ENCODE data around the gene BEST1.
A peak's percentile ranks its signal among the peaks of the same experiment; 100 is the strongest.
"Not testable (repeated sequence)": the region's sequence is repeated elsewhere in the genome, so short reads cannot be mapped to it uniquely, and the experiment has no call there.

The BEST1 gene

DNA sequence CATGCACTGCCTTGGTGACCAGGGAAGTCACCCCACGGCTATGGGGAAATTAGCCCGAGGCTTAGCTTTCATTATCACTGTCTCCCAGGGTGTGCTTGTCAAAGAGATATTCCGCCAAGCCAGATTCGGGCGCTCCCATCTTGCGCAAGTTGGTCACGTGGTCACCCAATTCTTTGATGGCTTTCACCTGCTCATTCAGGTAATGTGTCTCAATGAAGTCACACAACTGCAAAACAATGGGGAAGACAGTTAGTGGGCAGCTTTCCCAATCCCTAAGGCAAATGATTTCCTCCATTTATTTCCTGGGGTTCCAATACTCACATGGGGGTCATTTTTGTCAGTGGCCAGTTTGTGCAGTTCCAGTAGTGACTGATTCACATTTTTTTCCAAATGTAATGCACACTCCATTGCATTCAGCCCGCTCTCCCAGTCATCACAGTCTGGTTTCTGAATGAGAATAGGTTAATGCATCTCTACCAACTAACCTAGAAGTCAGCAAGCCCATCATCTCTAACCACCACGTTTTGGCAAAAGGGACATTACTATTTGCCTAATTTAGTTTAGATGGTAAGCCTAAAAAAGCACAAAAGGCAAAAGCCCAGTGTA, 14.6 kb downstream of the BEST1 start:
- not testable (repeated sequence) for DNase-seq

DNA sequence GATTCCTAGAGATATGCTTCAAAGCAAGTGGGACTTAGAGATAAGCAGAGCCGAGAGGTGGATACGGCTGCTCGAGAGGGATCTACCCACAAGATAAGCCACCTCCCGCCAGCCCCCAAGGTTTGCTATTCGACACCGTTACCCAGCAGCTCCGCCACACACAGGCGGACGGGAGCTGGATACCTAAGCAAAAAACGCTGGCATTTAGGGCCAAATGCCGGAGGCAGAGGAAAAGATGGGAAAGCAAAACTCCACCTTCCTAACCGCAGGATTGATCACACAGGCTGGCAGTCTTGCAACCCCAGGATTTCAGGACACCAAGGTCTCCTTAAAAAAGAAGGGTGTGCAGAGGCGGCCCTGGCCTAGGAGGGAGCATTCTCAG, 16.6 kb downstream of the BEST1 start:
- peak; percentile 37 for DNase-seq

DNA sequence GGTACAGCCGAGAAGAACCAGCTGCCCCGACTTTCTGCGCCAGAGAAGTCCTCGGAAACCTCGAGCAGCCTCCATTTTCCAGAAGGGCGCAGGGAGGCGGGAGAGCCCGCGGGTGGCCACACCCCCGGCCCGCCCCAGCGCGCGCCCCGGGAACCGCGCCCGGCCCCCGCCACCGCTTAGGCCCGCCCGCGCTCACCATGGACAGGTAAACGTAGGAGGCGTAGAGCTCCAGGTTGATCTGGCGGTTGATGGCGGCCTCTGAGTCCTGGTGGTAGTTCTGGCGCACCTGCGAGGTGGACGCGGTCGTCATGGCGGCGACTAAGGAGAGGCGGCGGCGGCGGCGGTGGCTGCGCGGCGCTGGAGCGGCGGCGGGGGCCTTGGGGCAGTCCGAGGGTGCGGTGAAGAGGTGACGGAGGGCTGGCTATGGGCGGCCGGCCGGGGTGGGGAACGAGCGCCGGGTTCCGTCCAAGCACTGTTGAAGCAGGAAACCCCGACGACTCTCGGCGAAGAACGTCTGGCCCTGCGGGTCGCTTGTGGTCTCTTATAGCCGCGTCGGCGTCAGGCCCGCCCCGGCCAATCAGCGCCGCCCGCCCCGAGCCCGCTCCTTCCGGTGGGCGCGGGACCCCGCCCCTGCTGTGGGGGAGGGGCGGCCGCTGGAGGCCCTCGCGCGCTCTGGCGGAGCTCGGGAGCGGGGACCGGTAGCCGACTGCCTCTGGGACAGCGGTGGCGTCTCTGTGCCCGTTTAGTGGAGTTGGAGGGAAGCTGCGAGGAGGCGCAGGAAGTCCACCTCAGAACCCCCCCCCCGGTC, 17.2 kb downstream of the BEST1 start, which contains the start of gene FTH1:
Gene FTH1 (minus strand): TSS at position 519 of the 808 bp plus-strand sequence. CDS start 209 bp downstream, at position 310.
- DNase-seq: peak; percentile 85

DNA sequence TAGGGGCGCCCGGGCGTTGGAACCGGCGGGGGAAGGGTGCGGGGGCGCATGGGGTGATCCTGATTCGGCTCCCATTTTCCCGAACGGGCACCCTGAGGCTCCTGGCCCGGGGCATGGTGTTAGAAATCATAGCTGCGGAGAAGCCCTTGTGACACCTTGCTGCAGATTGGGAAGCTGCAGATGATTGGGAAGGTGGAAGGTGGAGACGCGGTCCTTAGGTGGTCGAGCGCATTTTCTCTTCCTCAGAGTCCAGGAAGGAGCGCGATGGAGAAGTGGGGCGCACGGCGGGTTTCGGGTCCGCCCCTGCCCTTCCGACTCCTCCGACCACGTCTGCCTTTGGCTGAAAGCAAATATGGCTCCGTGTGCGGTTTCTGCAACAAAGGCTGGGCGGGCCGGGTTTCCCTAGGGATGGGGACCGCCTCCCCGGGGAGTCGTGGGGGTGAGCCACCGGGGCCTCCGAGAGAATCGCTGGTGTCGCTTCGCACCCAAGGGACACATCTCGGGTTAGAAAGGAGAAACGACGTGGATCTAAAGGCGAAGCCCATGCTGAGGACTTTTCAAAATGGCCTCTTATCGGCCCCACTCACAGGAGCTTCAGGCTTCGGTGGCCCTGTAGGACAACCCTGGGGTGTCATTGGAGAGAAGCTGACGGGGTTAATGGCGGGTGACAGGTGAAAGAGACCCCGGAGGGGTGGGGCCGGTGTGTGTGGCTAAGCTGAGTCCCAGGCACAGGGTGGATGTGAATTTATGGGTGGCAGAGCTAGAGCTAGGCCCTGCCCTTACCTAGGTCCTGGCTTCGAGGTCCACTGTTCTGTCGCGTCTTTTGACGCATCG, 18.0 kb downstream of the BEST1 start:
- peak; percentile 37 for DNase-seq

DNA sequence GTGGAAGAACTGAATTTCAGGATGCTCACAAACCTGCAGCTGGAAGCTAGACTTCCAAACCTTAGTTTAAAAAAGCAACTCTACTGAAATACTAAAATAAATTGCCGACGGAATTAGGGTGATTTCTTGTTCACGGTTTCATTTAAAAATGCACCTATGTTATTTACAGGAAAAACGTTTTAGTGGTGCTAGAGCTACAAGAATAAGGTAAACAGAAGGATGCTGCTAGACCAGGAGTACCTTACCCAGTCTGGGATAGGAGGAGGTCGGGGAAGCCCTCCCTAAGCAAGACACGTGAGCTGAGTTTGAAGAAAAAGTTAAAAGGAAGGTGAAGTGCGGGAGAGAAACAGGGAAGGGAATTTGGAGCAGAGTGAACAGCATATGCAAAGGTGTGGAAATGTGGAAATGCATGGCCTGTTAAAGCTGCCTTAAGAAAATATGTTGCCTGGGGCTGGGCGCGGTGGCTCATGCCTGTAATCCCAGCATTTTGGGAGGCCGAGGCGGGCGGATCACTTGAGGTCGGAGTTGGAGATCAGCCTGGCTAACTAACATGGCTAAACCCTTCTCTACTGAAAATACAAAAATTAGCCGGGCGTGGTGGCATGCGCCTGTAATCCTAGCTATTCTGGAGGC, 18.7 kb downstream of the BEST1 start:
- no peak for DNase-seq

DNA sequence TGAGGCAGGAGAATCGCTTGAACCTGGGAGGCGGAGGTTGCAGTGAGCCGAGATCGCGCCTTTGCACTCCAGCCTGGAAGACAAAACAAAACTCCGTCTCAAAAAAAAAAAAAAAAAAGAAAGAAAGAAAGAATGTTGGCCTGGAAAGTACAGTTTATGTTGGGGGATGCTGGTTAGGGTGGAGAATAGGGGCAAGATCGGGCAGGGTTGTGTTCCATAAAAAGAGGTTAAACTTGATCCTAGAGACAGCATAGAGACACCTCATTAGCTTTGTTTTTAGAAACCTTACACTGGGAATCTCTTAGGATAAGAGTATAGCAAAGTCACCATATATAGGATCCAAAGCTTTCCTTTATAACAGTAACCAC, 19.2 kb downstream of the BEST1 start:
- no peak for DNase-seq

DNA sequence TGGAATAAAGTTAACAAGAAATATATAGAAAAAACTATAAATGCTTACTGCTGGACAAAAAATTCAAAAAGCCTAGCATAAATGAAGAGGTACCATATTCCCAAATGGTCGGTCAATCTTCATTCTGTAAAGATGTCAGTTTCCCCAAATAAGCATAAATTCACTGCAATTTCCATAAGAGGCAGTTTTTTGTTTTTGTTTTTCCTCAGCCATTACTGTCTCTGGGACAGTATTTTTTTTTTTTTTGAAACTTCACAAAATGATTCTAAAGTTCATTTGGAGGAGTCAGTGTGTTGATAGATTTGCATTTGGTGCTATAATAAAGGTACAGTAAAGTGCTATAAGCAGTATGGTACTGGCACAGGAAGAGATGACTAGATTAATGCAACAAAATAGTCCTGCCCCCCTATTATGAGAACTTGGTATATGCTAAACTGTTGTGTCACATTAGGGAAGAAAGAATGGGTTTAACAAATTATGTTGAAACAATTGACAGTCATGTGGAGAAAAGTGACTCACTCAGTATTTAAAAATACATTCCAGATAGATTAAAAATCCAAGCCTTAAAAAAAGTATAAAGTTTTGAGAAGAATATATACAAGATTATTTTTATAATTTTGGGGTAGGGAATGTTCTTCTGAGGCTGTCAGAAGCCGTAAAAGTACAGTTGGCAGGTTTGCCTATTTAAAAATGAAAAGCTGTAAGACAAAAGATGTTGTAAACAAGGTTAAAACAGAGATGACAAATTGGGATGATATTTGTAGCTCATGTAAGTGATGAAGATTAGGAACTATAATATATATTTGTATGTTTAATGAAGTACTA, 19.9 kb downstream of the BEST1 start:
- DNase-seq: no peak

DNA sequence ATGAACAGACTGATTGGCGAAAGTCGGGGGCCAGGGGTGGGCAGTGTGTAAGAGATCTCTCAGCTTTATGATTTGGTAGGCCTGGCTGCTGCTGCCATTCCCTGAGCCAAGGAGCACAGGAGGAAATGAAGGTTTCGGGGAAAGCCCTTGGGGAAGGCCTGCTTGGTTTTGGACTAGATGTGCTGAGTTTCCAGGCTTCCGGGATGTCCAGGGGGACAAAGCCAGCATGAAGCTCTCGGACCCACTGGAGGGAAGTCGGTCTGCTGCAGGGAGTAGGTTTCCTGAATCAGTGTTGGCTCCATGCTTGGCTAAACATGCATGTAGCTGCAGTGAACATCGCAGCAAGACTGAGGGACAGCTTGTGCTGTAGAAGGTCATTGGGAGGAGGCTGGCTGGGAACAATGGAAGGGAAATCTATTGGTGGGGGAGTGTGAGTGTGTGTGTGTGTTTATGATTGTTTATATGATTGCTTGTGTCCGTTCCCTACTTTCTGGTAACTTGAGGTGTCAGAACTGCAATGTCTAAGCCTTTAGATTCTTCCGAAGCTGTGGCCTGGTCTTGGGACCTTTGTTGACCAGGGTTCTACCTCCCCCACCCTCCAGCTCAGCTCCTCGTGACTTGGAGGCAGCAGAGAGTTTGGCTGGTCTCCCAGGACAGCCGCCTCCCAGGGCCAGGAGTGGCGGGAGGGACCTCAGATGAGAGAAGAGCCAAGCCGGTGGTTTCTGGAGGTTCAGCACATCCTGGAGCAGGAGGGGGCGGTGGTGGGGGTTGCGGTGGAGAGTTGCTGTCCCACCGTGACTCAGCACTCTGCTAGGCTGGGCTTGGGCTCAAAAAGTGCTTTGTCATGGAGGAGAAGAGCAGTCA, 21.3 kb downstream of the BEST1 start:
- DNase-seq: peak; percentile 47

DNA sequence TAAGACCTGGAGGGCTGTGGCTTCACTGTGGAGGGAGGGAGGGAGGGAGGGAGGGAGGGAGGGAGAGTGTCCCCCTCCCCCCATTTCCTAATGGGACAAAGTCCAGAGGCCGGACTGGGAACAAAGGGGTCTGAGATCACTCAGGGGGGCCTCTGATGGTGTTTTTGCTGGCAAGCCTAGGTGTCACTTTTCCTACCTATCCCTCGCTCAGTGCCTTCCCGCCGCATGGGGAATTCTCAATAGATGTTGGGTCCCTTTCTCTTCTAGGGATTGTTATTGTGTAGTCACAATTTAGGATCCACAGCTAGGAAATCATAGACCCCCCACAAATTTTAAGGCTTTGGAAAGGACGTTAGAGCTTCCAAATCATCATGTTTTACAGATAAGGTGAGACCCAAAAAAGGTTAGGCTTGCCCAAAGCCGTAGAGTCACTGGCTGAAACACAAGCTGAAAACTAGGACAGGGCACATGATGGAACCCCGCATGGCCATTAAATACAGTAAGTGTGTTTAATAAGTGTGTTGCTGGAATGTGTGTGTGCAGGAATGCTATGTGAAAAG, 22.0 kb downstream of the BEST1 start:
- DNase-seq: no peak

DNA sequence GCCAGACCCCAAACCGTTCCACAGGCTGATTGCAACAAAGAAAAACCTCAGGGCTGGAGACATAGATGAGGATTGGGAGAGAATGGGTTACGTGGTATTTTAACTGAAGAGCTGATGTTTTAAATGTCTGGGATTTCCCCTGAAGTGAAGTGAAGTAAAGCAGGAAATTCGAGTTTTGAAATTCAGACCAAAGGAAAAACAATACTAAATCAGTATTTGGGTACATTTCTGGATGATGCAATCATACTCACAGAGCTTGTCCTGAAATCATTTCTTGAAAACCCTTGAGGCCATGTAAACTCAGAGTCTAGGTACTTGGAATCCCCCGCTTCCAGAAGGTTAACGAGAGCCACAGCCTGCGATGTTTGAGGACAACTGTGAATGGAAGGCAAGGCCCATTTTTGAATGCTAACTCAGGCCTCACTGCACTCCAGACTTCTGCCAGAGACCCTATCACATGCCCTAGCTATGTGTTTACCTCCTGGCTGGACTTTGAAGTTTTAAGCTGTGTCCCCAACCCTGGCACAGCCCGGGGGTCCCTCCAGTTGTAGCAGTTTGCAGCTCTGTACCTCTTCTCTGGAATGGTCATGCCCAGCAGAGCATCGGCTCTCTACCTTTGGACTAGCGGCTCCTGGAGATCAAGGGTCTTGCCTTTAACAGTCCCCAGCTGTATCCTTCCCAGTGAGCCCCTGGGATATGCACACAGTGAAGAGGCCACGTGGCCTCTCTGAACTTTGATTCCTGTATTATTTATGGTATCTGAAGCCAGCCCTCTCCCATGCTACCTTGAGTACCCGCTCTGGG, 22.7 kb downstream of the BEST1 start:
- DNase-seq: no peak

DNA sequence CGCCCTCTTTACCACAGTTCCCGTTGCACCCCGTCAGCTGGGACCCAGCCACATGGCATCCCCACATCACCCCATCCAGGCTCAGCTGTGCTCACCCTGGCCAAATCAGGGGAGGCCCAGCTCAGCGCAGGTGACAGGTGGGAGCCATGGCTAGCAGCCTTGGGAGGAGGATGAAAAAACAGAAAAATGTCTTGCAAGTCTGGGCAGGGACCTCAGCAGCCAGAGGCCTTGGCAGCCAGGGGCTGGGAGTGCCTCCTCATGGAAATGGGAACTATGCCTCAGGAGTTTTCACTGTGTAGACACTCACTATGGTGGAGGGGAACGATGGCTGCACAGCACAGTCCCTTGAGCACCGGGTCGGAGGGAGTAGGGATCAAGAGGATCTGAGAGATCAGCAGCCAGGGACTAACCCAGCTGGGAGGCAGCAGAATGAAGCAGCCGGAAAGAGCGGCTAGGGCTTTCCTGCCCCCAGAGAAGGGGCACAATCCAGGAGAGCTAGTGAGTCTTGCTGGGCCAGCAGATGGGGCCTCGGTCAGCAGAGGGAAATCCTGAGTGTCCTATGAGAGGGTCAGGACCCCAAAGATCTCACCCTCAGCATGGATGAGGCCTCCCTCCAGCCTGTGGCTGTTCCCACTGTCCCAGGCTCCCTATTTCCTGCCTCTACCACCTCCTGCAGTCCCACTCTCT, 23.5 kb downstream of the BEST1 start:
- DNase-seq: no peak

DNA sequence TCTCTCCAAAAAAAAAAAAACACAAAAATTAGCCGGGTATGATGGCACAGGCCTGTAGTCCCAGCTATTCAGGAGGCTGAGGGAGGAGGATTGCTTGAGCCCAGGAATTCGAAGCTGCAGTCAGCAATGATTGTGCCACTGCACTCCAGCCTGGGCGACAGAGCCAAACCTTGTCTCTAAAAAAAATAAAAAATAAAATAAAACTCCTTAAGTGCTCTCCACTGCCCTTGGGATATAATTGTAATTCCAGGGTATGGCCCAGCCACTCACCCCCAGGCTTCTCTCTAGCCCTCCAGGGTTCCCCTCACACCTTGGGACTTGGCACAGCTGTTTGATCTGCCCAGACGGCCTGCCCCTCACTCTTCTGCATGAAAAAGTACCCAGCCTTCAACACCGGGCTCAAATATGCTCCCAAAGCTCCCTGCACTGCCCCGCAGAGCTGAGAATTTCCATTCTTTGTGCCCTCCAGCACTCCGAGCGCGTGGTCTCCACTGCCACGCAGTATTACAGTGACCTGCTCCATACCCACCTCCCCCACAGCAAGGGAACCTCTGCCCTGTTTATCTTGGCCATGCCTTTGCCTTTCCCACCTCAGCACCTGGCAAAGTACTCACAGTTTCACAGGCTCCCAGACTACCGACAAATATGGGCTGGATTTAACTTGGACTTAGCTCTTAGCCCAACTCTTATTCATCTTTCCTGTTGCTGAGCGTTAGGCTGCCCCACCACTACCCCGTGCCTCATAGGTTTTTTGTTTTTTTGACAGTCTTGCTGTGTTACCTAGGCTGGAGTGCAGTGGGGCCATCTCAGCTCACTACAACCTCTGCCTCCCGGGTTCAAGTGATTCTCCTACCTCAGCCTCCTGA, 24.8 kb downstream of the BEST1 start:
- no peak for DNase-seq

DNA sequence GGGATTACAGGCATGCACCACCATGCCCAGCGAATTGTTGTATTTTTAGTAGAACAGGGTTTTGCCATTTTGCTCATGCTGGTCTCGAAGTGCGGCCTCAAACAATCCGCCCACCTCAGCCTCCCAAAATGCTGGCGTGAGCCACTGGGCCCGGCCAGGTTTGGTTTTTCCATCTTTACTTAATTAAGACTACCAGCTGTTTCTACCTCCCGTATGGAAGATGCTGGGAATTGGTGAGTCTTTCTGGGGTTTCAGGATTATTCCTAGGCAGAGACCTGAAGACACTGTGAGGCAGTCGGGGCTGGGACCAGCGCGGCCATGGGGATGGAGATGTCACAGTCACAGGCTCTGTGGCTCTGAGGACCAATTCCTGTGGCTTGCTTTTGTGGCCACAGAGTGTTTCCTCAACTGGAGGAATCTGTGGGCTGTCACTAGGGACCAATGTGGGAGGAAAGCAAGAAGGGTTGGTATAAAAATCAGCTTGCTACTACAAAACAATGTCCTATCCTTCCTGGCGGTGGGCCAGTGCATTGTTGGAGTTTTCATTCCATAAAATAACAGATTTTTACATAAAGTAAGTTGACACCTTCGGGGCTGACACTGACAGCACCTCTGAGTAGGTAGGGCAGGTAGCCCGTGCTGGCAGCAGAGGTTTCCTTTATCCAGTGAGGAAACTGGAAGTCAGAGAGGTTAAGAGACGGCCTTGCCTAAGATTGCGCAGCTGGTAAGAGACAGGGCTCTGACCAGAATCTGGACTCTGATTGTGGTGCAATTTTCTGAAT, 25.7 kb downstream of the BEST1 start:
- no peak for DNase-seq

DNA sequence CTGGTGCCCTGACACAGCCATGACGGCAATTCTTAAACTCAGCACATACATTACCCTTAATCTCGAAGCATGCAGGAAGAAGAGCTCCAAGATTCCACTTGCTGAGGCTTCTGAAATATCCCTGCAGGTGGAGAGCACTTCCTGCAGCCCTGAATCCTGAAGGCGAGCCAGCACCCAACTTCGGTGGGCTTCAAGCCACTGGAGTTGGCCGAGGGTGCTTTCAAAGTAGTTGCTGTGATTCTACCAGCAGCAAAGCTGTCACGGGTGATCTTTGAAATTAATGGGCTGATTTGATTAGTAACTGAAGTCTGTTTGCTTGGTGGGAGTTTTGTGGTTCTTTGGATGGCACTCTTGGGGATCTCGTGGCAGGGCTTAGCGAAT, 26.3 kb downstream of the BEST1 start:
- no peak for DNase-seq

DNA sequence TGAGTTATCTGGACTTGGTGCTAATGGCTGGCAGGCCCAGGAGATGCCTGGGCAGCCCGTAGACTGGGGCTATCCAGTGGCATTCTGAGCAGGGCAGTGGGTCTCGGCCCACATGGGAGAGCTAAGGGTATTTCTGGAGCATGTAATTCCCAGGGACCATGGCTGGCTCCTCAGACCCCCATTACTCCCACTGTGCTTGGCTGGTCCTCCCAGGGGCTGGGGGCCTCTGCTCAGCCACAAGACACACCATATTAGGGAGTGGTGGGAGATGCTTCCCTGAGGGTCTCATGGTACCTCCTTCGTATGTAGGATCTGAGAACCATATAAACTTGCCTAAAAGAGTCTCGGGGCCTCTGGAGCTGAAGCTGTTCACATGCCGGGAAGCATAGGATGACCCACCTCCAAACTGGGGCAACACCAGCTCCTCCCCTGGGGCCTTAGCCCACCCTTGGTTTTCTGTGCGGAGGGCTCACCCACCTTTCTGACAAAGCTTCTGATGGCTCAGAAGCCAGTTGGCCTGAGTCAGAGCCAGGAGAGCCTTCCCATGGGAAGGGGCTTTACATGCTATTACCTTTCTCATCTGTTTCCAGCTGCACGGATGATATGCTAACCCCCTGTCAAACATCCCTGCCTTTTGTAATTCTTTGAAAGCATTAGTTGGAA, 26.8 kb downstream of the BEST1 start:
- no peak for DNase-seq

DNA sequence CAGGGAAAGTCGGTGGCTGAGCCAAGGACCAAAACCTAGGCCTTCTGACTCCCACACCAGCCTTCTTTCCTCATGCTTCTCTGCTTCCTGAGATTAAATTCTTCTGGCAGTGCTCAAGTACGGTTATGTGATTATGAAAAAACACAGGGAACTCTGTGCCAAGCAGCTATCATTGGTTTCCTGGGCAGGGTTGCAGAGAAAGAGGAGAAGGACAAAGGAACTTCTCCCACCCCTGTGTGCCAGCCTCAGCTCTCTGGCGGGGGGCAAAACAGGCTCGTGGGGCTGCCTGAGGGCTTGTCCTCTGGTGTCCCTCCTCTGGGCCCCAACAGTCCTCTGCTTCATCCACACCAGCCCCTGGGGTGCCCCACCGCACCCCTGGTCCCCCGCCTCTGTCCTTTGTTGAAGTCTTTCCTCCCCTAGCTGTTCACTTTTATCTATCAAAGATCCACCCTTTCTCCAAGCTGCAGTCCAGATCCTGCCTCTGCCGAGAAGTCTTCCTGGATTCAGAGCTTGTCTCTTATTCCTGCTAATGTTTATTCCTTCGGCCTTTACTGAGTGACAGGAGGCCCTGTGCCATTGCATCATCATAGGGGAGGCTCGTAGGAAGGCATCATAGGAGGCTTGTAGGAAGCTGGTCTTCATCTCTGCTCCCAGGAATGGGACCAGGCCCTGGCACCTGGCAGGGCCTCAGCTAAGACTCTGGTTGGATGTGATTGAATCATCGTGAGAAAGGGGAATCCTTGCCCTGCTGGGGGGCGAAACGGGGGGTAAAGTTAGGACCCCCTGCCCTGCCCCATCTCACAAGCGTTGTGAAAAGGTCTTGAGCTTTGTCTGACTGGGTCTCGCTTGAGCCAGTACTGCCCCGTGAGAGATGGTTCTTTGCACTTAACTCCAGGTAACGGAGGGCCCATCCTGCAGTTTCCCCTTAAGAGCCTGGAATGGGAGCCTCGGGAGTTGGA, 28.8 kb downstream of the BEST1 start:
- no peak for DNase-seq

Data from activated naive CD4-positive, alpha-beta T cell treated with Interleukin-2 at 50 U/mL for 16 hours (primary cell).